HG03521 (cell line): Measurements from ENCODE around the gene CRABP2.

Source experiments
- ATAC-seq: cut with Tn5 transposase; IDR thresholded peaks from one replicate; pipeline ENCODE4 v1.9.1; 2021; ENCODE audit warnings: mild to moderate bottlenecking, moderate library complexity; ENCODE audit not compliant: unreplicated experiment

The CRABP2 gene

GRCh38 chr1:156658945-156659574 is 46.3 kb downstream of the CRABP2 start:
- no peak for ATAC-seq

GRCh38 chr1:156658496-156658895 is 46.9 kb downstream of the CRABP2 start:
- ATAC-seq = no peak

- ATAC-seq = no peak
Observed at GRCh38 chr1:156657741-156658319, 47.6 kb downstream of the CRABP2 start.

- no peak for ATAC-seq
Observed at GRCh38 chr1:156656806-156657740, 48.3 kb downstream of the CRABP2 start.

- ATAC-seq = no peak
Observed at GRCh38 chr1:156655904-156656516, 49.4 kb downstream of the CRABP2 start.

- ATAC-seq = no peak
Observed at GRCh38 chr1:156655151-156655903, 50.1 kb downstream of the CRABP2 start.

GRCh38 chr1:156654700-156655099 is 50.7 kb downstream of the CRABP2 start:
- no peak for ATAC-seq

GRCh38 chr1:156652992-156653355 is 52.4 kb downstream of the CRABP2 start:
- ATAC-seq = no peak

GRCh38 chr1:156652131-156652991 is 53.0 kb downstream of the CRABP2 start:
- ATAC-seq = no peak
